OCI-LY1 (cell line): ENCODE measurements around the gene RAB25.
"Not testable (repeated sequence)": the region's sequence is repeated elsewhere in the genome, so short reads cannot be mapped to it uniquely, and the experiment has no call there.

ENCODE experiments used
- H2AFZ ChIP-seq: fragments of 200-600 bp; sonication (generic), shearing (Covaris generic); 2 replicates; pipeline ENCODE4 v1.6.0; 2014; ENCODE audit warnings: antibody characterized with exemption, mild to moderate bottlenecking, low read length
- H3F3A ChIP-seq: fragments of 200-600 bp; sonication (generic), shearing (Covaris generic); 2 replicates; pipeline ENCODE4 v1.6.0; 2014; ENCODE audit warnings: mild to moderate bottlenecking, antibody characterized with exemption, low read length, moderate library complexity; ENCODE audit not compliant: insufficient read depth
- H3K27ac ChIP-seq: fragments of 200-600 bp; sonication (generic); 2 replicates; pipeline ENCODE4 v1.5.1; 2014; ENCODE audit warnings: low read length, mixed run types, mild to moderate bottlenecking, low read depth; ENCODE audit not compliant: poor library complexity, severe bottlenecking
- H3K27me3 ChIP-seq: fragments of 200-600 bp; sonication (generic); 2 replicates; pipeline ENCODE4 v1.6.0; 2014; ENCODE audit warnings: antibody characterized with exemption, mild to moderate bottlenecking, low read length, moderate library complexity; ENCODE audit not compliant: insufficient read depth
- H3K36me3 ChIP-seq: fragments of 200-600 bp; sonication (generic); 2 replicates; pipeline ENCODE4 v1.6.1; 2014; ENCODE audit warnings: mild to moderate bottlenecking, antibody characterized with exemption, low read length, moderate library complexity, mixed read lengths; ENCODE audit not compliant: insufficient read depth
- H3K4me1 ChIP-seq: fragments of 200-600 bp; sonication (generic); 2 replicates; pipeline ENCODE4 v1.5.1; 2014; ENCODE audit warnings: mild to moderate bottlenecking, low read length, moderate library complexity; ENCODE audit not compliant: insufficient read depth, severe bottlenecking
- H3K4me2 ChIP-seq: fragments of 200-600 bp; sonication (generic), shearing (Covaris generic); 2 replicates; pipeline ENCODE4 v1.6.1; 2014; ENCODE audit warnings: low read length
- H3K4me3 ChIP-seq: fragments of 200-600 bp; sonication (generic); 2 replicates; pipeline ENCODE4 v1.5.1; 2014; ENCODE audit warnings: low read length, low read depth, mild to moderate bottlenecking, mixed read lengths; ENCODE audit not compliant: poor library complexity, severe bottlenecking
- H3K79me2 ChIP-seq: fragments of 200-600 bp; shearing (Covaris generic); 2 replicates; pipeline ENCODE4 v1.6.1; 2016; ENCODE audit warnings: mixed run types, low read length, mixed read lengths; ENCODE audit not compliant: insufficient read depth
- H3K9ac ChIP-seq: fragments of 200-600 bp; sonication (generic), shearing (Covaris generic); 2 replicates; pipeline ENCODE4 v1.6.1; 2014; ENCODE audit warnings: mild to moderate bottlenecking, low read length, mixed read lengths
- H3K9me2 ChIP-seq: fragments of 200-600 bp; sonication (generic), shearing (Covaris generic); 2 replicates; pipeline ENCODE4 v1.6.1; 2014; ENCODE audit warnings: low read depth, mild to moderate bottlenecking, low read length, mixed read lengths
- H3K9me3 ChIP-seq: fragments of 200-600 bp; shearing (Covaris generic); 2 replicates; pipeline ENCODE4 v1.6.1; 2014; ENCODE audit warnings: low read length, mixed read lengths
- H4K20me1 ChIP-seq: fragments of 200-600 bp; sonication (generic), shearing (Covaris generic); 2 replicates; pipeline ENCODE4 v1.6.0; 2016; ENCODE audit warnings: mild to moderate bottlenecking, low read length; ENCODE audit not compliant: insufficient read depth
- CTCF ChIP-seq: fragments of 200-600 bp; sonication (generic), shearing (Covaris generic); IDR thresholded peaks from 2 replicates; pipeline ENCODE4 v1.5.1; 2017; ENCODE audit warnings: mild to moderate bottlenecking, antibody characterized with exemption, low read length, moderate library complexity, mixed read lengths
- EZH2 ChIP-seq: fragments of 200-600 bp; sonication (generic), shearing (Covaris generic); IDR thresholded peaks from 2 replicates; pipeline ENCODE4 v1.8.0; 2017; ENCODE audit warnings: borderline replicate concordance, mixed run types, mild to moderate bottlenecking, antibody characterized with exemption, low read length, moderate library complexity, mixed read lengths

Gene RAB25

GRCh38 chr1:156114101-156114918 is 53.4 kb downstream of the RAB25 start, which contains the start of gene LMNA:
Gene LMNA (plus strand): TSS chr1:156114711. CDS start chr1:156114919, 208 bp downstream.
- H3K4me2 ChIP-seq = peak within 1 kb of the TSS; percentile 64
- H3K4me1 ChIP-seq = peaks cover 10% of the 10 kb centered on the region
- no peak within 1 kb of the TSS for H3K27ac ChIP-seq
- no peaks in the 10 kb centered on the region for H4K20me1 ChIP-seq
- H3K4me3 ChIP-seq = peak within 1 kb of the TSS; percentile 53
- no peaks in the 10 kb centered on the region for H3K36me3 ChIP-seq
- TF ChIP-seq CTCF (no peak), EZH2 (no peak)
- no peaks in the 10 kb centered on the region; the same call in 1 of the 2 replicates for H3K27me3 ChIP-seq
- no peak within 1 kb of the TSS for H3K9ac ChIP-seq
- no peaks in the 10 kb centered on the region for H3K79me2 ChIP-seq
- no peaks in the 10 kb centered on the region for H3K9me2 ChIP-seq
- no peak within 1 kb of the TSS for H2AFZ ChIP-seq
- no peaks in the 10 kb centered on the region for H3K9me3 ChIP-seq
- no peaks in the 10 kb centered on the region for H3F3A ChIP-seq

GRCh38 chr1:156114919-156115513 is 54.1 kb downstream of the RAB25 start:
- Histone ChIP-seq H2AFZ (no peak overlapping the region), H3K27ac (no peak overlapping the region), H4K20me1 (no peaks in the 10 kb centered on the region), H3K9me2 (no peaks in the 10 kb centered on the region), H3K27me3 (no peaks in the 10 kb centered on the region; the same call in 1 of the 2 replicates), H3K79me2 (no peaks in the 10 kb centered on the region), H3K9ac (no peak overlapping the region), H3K9me3 (no peaks in the 10 kb centered on the region), H3K4me1 (peaks cover 10% of the 10 kb centered on the region), H3K4me3 (peak overlapping the region; percentile 53), H3K4me2 (peak overlapping the region; percentile 64), H3F3A (no peaks in the 10 kb centered on the region), H3K36me3 (no peaks in the 10 kb centered on the region)
- no peak for TF ChIP-seq CTCF
- TF ChIP-seq EZH2 = no peak

GRCh38 chr1:156115514-156116374 is 54.8 kb downstream of the RAB25 start:
- no peaks in the 10 kb centered on the region for H3K36me3 ChIP-seq
- no peak overlapping the region for H3K4me3 ChIP-seq

GRCh38 chr1:156116731-156117130 is 55.8 kb downstream of the RAB25 start:
- not testable (repeated sequence) for H3K27ac ChIP-seq

More at GRCh38 chr1:156115514-156116374, 54.8 kb downstream of the RAB25 start:
- H3K27ac ChIP-seq = no peak overlapping the region
- no peaks in the 10 kb centered on the region for H3K79me2 ChIP-seq
- H3K9me2 ChIP-seq = no peaks in the 10 kb centered on the region
- TF ChIP-seq EZH2 (no peak), CTCF (no peak)
- no peaks in the 10 kb centered on the region for H4K20me1 ChIP-seq
- no peak overlapping the region for H3K9ac ChIP-seq
- no peak overlapping the region for H2AFZ ChIP-seq
- peaks cover 10% of the 10 kb centered on the region for H3K4me1 ChIP-seq
- no peaks in the 10 kb centered on the region for H3K9me3 ChIP-seq
- no peaks in the 10 kb centered on the region for H3K27me3 ChIP-seq
- peak overlapping the region; percentile 64 for H3K4me2 ChIP-seq
- H3F3A ChIP-seq = no peaks in the 10 kb centered on the region

More at GRCh38 chr1:156116731-156117130, 55.8 kb downstream of the RAB25 start:
- H3K9ac ChIP-seq, H3F3A ChIP-seq, H3K4me3 ChIP-seq, H3K4me2 ChIP-seq, H4K20me1 ChIP-seq, H3K79me2 ChIP-seq, H3K9me2 ChIP-seq, H3K9me3 ChIP-seq, H3K27me3 ChIP-seq, H3K36me3 ChIP-seq, H2AFZ ChIP-seq: not testable (repeated sequence)
- H3K4me1 ChIP-seq = peaks cover 10% of the 10 kb centered on the region
